Panc1 (cell line): ENCODE results near the gene STXBP4. TPM values are rescaled to one million over a fixed set of nuclear protein-coding genes. Genes with fewer than 3 reads are reported as not detected.

Experiments
- ATAC-seq: fragments of 200-7000 bp; cut with Tn5 transposase; 2 replicates; pipeline ENCODE4 v1.9.1; 2020; ENCODE audit warnings: mild to moderate bottlenecking, moderate library complexity
- BruUV-seq: library from RNA; stranded (reverse); fragments of 400-500 nt; replicated peaks from 2 replicates; lab custom pipeline; 2021; lab: Mats Ljungman, UMichigan
- CTCF ChIA-PET: fragments of 300-600 bp; sonication (Branson Sonifier 250); formaldehyde crosslinking; loops from one replicate; lab custom pipeline; 2022; ENCODE audit warnings: antibody characterized with exemption; lab: Charles Lee
- POLR2A ChIA-PET: fragments of 300-600 bp; sonication (Branson Sonifier 250); formaldehyde crosslinking; loops from one replicate; lab custom pipeline; 2022; ENCODE audit warnings: antibody characterized with exemption; lab: Charles Lee
- DNase-seq: peaks from one replicate; pipeline ENCODE4 v3.0.0-alpha.2; 2010; ENCODE audit warnings: low read depth, low spot score
- H3K27ac ChIP-seq: 2 replicates; pipeline ENCODE4 v1.5.1; 2011; ENCODE audit warnings: mild to moderate bottlenecking, low read length, inconsistent platforms
- H3K27me3 ChIP-seq: fragments of 200-500 bp; sonication (Bioruptor generic); 2 replicates; pipeline ENCODE4 v1.6.0; 2014; ENCODE audit warnings: low read length, inconsistent platforms; ENCODE audit not compliant: control insufficient read depth, insufficient read depth
- H3K36me3 ChIP-seq: fragments of 200-500 bp; sonication (Bioruptor generic); 2 replicates; pipeline ENCODE4 v1.5.1; 2014; ENCODE audit warnings: inconsistent platforms, mild to moderate bottlenecking, low read length, moderate library complexity; ENCODE audit not compliant: control insufficient read depth, insufficient read depth
- H3K4me1 ChIP-seq: 2 replicates; pipeline ENCODE4 v1.5.1; 2011; ENCODE audit warnings: inconsistent platforms, mild to moderate bottlenecking, low read length, moderate library complexity; ENCODE audit not compliant: control insufficient read depth, insufficient read depth
- H3K4me3 ChIP-seq, 2 experiments: 2 replicates each; pipeline ENCODE4 v1.5.1; 2011 to 2012; ENCODE audit warnings: low read depth in 2 of 2, low read length in 2 of 2, mild to moderate bottlenecking in 2 of 2, inconsistent platforms in 1 of 2, moderate library complexity in 1 of 2
- H3K9me3 ChIP-seq: fragments of 200-500 bp; sonication (Bioruptor generic); 2 replicates; pipeline ENCODE4 v1.5.1; 2014; ENCODE audit warnings: low read depth, mild to moderate bottlenecking, inconsistent platforms, low read length, moderate library complexity; ENCODE audit not compliant: control insufficient read depth, insufficient read depth
- POLR2AphosphoS5 ChIP-seq: IDR thresholded peaks from 2 replicates; pipeline ENCODE4 v1.6.1; 2012; ENCODE audit warnings: mild to moderate bottlenecking, low read depth, low read length, moderate library complexity
- SIN3A ChIP-seq: IDR thresholded peaks from 2 replicates; pipeline ENCODE4 v1.6.1; 2012; ENCODE audit warnings: low read depth, mild to moderate bottlenecking, low read length, moderate library complexity, borderline replicate concordance; ENCODE audit not compliant: insufficient read depth
- TCF7L2 ChIP-seq: IDR thresholded peaks from 2 replicates; pipeline ENCODE4 v1.6.1; 2011; ENCODE audit warnings: mild to moderate bottlenecking, low read depth, low read length, inconsistent platforms
- in situ Hi-C: cut with HindIII; loops from 2 replicates; pipeline ENCODE4 v1.10.0; 2016; ENCODE audit warnings: low sequenced_read_pairs, low pct_unique_long_range_greater_than_20kb
- intact Hi-C: fragments of 100-400 bp; cut with micrococcal nuclease; formaldehyde crosslinking; loops from one replicate; pipeline ENCODE4 v1.10.0; 2022; ENCODE audit not compliant: unreplicated experiment
- total RNA-seq: library from RNA; stranded (reverse); gene quantifications from one replicate; pipeline ENCODE4 v1.2.1, GENCODE V29; 2021; ENCODE audit not compliant: unreplicated experiment
- TF ChIP-seq, protein P1 (sequence below): fragments of 450-650 bp; IDR thresholded peaks from 2 replicates; pipeline ENCODE4 v1.5.1; 2017; ENCODE audit warnings: mild to moderate bottlenecking
- TF ChIP-seq, protein P2 (sequence below), 2 experiments: IDR thresholded peaks; 2 replicates each; pipeline ENCODE4 v1.6.1; 2011 to 2012; ENCODE audit warnings: low read depth in 2 of 2, control low read depth in 1 of 2, low read length in 1 of 2, mild to moderate bottlenecking in 1 of 2, moderate library complexity in 1 of 2; ENCODE audit not compliant: insufficient read depth in 1 of 2

Gene STXBP4
- total RNA-seq, 1 experiment from 2014 or later, result 12.8 TPM

DNA sequence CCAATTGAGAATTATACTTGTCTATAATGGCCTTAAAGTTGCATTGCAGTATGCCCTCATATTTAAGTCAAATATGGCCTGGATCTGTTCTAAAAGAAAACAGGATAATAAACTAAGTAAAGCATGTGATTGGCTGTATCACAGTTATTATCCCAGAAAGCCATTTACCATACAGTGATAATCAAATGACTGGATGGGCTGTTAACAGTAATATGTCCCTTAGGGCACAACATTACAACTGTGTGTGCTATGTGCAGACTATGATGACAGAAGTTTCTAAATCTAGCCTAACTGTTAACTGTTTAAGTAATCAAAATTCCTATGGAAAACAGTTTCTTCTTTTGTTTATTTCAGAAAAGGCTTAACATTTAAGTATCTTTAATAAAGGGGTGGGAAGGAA is 145.7 kb downstream of the STXBP4 start:
- POLR2A ChIA-PET, result no interaction called here
- Histone ChIP-seq H3K4me1 (no peaks in the 10 kb centered on the region), H3K27me3 (no peaks in the 10 kb centered on the region), H3K4me3 (no peak overlapping the region), H3K9me3 (no peaks in the 10 kb centered on the region), H3K36me3 (no peaks in the 10 kb centered on the region), H3K27ac (no peak overlapping the region)
- ATAC-seq (no peak), DNase-seq (no peak)
- CTCF ChIA-PET, result no interaction called here
- in situ Hi-C loops (no loop called here), intact Hi-C loops (no loop called here)
- BruUV-seq, result no TSS peak
- TF ChIP-seq SIN3A, result no peak
- TF ChIP-seq POLR2AphosphoS5, result no peak
- TF ChIP-seq, protein P1, sequence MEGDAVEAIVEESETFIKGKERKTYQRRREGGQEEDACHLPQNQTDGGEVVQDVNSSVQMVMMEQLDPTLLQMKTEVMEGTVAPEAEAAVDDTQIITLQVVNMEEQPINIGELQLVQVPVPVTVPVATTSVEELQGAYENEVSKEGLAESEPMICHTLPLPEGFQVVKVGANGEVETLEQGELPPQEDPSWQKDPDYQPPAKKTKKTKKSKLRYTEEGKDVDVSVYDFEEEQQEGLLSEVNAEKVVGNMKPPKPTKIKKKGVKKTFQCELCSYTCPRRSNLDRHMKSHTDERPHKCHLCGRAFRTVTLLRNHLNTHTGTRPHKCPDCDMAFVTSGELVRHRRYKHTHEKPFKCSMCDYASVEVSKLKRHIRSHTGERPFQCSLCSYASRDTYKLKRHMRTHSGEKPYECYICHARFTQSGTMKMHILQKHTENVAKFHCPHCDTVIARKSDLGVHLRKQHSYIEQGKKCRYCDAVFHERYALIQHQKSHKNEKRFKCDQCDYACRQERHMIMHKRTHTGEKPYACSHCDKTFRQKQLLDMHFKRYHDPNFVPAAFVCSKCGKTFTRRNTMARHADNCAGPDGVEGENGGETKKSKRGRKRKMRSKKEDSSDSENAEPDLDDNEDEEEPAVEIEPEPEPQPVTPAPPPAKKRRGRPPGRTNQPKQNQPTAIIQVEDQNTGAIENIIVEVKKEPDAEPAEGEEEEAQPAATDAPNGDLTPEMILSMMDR, result no peak
- TF ChIP-seq, protein P2, sequence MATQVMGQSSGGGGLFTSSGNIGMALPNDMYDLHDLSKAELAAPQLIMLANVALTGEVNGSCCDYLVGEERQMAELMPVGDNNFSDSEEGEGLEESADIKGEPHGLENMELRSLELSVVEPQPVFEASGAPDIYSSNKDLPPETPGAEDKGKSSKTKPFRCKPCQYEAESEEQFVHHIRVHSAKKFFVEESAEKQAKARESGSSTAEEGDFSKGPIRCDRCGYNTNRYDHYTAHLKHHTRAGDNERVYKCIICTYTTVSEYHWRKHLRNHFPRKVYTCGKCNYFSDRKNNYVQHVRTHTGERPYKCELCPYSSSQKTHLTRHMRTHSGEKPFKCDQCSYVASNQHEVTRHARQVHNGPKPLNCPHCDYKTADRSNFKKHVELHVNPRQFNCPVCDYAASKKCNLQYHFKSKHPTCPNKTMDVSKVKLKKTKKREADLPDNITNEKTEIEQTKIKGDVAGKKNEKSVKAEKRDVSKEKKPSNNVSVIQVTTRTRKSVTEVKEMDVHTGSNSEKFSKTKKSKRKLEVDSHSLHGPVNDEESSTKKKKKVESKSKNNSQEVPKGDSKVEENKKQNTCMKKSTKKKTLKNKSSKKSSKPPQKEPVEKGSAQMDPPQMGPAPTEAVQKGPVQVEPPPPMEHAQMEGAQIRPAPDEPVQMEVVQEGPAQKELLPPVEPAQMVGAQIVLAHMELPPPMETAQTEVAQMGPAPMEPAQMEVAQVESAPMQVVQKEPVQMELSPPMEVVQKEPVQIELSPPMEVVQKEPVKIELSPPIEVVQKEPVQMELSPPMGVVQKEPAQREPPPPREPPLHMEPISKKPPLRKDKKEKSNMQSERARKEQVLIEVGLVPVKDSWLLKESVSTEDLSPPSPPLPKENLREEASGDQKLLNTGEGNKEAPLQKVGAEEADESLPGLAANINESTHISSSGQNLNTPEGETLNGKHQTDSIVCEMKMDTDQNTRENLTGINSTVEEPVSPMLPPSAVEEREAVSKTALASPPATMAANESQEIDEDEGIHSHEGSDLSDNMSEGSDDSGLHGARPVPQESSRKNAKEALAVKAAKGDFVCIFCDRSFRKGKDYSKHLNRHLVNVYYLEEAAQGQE (IDR thresholded peaks at IDR 0.05; ENCODE audit: insufficient read depth in 1 of 2, low read depth in 2 of 2, low read length in 1 of 2), result no peak
- TF ChIP-seq TCF7L2, result no peak

DNA sequence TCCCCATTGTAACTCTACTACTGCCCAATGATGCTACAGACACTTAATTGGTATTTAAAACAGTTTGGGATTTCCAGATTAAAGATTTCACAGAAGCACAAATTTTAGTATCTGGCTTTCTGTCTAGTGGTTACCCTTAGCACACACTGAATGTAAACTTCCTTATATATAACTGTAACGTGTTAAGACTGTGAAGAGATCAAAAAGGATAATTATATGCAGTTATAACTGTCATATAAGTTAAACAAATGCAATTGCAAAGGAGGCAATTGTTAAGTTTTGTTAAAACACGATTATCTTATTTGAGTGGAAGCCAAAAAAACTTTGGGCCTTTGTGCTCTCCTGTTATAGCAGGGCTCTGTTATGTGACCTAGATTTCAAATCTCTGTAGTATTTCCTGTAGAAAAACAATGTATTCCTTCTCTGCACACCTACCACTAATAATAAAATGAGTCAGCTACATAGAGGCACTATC is 147.9 kb downstream of the STXBP4 start:
- BruUV-seq, result no TSS peak
- H3K36me3 ChIP-seq, result no peaks in the 10 kb centered on the region
- H3K9me3 ChIP-seq, result no peaks in the 10 kb centered on the region
- ChIA-PET CTCF (no interaction called here), POLR2A (no interaction called here)
- in situ Hi-C loops, result no loop called here
- H3K27ac ChIP-seq, result no peak overlapping the region
- no peaks in the 10 kb centered on the region for H3K4me1 ChIP-seq
- TF ChIP-seq, protein P2 (IDR thresholded peaks at IDR 0.05; ENCODE audit: insufficient read depth in 1 of 2, low read depth in 2 of 2, low read length in 1 of 2), result no peak
- TF ChIP-seq, protein P1, result no peak
- TF ChIP-seq SIN3A, result no peak
- no peak for TF ChIP-seq POLR2AphosphoS5
- intact Hi-C loops, result no loop called here
- no peak overlapping the region for H3K4me3 ChIP-seq
- H3K27me3 ChIP-seq, result no peaks in the 10 kb centered on the region
- no peak for ATAC-seq
- no peak for DNase-seq
